Adrenal gland (tissue), 5 donors: ENCODE data around the gene DSG2.

Experiments
- CTCF ChIP-seq, 6 experiments: fragments of 450-650 bp in 4 of 6; fragments of 200-600 bp in 2 of 6; sonication (generic) in 1 of 6; IDR thresholded peaks; 1 replicate in 5 of 6; 2 replicates in 1 of 6; pipeline versions ENCODE4 v1.5.1 to v1.8.0; 2016 to 2021; ENCODE audit warnings: antibody characterized with exemption in 6 of 6, mild to moderate bottlenecking in 2 of 6, moderate library complexity in 1 of 6
- POLR2A ChIP-seq, 2 donors: fragments of 450-650 bp; IDR thresholded peaks; one replicate each; pipeline ENCODE4 v1.6.1; 2017; ENCODE audit warnings: antibody characterized with exemption in 2 of 2, mild to moderate bottlenecking in 2 of 2, moderate library complexity in 1 of 2
- donor health status: DM: no; HTN: no; CAD: no.

DNA sequence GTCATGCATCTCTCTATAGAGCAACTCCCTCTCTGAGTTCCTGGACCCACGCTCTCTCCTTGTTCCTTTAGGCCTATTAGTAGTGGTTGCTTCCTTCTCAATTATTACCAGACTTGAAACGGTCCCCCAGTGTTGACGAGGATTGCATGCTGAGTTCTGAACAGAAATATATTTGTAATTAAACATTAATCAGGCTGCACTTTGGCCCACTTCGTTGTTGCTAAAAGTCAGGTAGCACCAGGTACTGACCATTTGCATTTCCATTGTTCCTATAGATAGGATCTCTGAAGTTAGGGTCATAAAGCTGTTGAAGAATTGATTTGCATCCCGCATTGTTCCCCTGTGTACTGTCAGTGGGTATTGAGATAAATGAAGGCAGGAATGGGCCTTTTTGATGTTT, 56.8 kb downstream of the DSG2 start:
- TF ChIP-seq POLR2A (IDR thresholded peaks at IDR 0.05) (no peak), CTCF (IDR thresholded peaks at IDR 0.05) (no peak)
